GM21423 (cell line): Measurements from ENCODE around the gene PARN.

Experiments
- ATAC-seq: cut with Tn5 transposase; IDR thresholded peaks from one replicate; pipeline ENCODE4 v1.9.1; 2021; ENCODE audit warnings: mild to moderate bottlenecking, moderate library complexity; ENCODE audit not compliant: unreplicated experiment

Gene PARN

DNA sequence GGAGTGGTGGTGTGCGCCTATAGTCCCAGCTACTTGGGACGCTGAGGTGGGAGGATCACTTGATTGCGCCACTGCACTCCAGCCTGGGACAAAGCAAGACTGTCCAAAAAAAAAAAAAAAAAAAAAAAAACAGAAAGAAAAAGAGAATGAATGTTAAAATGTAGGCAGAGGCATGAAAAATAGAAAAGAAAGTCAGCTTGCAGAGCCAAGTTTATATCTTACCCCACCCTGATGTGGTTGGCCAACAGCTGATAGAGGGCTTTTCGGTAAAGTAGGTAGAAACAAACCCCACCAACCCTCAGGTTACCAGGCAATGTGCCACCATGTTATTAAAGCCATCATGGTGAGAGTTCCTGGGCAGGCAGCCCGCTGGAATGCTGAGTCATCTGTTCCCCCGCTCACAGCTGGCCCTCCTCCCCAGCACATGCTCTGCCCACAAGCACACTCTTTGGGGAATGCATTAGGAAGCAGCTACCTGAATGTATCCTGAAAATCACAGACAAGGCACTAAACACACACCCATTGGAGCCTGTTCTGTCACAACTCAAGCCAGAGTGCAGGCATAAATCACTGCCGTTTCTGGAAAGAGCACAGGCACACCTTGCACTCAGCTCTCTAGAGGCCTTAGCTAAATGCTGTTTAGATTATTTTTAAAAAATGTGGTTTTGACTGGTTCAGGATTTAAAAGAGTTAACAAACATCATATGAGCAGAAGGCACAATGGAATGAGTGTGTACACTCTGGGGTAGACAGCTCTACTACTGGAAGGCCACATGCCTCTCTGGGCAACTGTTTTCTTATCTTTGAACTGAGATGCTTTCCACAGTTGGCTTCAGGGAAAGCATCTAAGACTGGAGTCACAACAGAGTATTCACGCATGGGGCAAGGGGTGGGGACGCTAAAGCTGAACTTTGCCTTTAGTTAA, 128.5 kb downstream of the PARN start:
- no peak for ATAC-seq

GRCh38 chr16:14500791-14501190, 129.3 kb downstream of the PARN start:
- no peak for ATAC-seq

GRCh38 chr16:14499110-14499509, 130.9 kb downstream of the PARN start:
- no peak for ATAC-seq

GRCh38 chr16:14497245-14498082, 132.6 kb downstream of the PARN start:
- no peak for ATAC-seq

- no peak for ATAC-seq
Observed at GRCh38 chr16:14496786-14497185, 133.3 kb downstream of the PARN start.

DNA sequence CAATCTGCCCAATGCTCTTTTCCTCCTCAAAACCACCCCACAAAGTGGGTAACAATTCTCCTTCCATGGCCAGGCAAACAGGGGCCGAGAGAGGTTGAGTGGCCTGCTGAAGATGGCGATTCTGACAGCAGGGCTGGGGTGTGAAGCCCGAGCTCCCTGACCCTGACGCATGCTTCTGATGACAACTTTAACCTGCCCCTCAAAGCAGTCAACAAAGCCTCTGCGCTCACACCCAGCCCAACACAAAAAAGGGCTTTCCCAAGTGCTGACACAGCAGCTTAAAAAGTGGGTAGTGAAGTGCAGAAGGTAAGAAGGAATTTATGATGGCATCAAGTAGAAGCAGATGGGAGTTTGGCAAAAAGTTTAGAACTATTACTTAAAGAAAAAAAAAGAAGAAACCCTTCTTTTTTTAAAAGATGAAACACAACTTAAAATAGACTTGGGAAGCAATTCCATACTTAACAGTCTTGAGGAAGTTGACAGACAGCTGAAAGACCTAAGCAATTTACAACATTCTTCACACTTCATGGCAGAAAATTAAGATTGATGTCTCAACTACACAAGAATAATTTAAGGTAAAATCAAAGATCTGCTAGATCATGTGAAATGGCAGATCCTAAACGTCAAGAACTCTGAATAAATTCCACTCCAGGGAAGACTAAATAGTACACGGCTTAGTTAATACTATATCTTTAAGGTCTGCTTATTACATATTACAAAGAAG, 133.9 kb downstream of the PARN start:
- ATAC-seq, result no peak

DNA sequence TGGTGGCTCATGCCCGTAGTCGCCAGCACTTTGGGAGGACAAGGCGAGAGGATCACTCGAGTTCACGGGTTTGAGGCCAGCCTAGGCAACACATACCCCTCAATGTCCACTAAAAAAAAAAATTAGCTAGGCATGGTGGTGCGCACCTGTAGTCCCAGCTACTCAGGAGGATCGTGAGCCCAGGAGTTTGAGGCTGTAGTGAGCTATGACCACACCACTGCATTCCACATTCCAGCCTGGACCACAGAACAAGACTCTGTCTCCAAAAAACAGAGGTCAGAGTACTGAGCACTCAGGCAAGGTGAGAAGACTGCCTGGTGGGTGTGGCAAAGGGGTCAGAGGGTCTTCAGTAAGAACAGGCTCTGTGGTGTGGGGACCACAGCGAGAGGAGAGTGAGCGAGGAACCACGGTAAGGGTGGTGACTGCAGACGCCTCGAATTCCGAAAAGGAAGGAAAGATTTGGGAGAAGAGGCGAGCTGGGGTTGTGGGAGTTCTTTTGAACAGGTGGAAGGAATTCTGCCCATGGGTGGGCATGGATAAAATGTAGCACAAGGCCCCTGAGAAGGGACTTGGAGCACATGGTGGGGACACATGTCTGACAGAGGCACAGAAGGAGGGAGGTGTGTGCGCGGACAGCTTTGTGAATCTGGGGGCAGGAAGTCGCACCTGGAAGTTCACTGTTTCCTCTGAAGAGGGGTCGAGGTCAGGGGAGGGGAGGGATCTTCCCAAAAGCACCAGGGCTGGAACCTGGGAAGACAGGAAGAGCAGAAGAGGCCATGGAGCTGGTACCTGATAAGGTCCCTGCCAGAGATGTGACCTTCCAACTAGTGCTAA, 134.6 kb downstream of the PARN start:
- ATAC-seq, result no peak

- ATAC-seq, result no peak
Observed at GRCh38 chr16:14494396-14494966, 135.6 kb downstream of the PARN start.

DNA sequence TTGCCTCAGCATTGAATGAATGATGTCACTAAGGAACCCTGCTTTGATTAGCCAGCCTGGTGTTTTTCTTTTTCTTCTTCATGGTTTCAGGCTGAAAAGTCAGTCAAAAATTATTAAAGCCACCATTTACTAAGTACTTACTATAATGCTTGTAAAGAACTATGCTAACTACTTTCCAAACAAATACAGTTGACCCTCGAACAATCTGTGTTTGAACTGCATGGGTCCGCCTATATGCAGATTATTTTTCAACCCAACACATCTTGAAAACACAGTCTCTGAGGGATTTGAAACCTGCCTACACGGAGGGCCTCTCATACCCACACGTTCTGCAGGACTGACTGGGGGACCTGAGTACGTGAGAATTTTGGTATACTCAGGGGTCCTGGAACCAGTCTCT, 136.3 kb downstream of the PARN start:
- ATAC-seq, result no peak

DNA sequence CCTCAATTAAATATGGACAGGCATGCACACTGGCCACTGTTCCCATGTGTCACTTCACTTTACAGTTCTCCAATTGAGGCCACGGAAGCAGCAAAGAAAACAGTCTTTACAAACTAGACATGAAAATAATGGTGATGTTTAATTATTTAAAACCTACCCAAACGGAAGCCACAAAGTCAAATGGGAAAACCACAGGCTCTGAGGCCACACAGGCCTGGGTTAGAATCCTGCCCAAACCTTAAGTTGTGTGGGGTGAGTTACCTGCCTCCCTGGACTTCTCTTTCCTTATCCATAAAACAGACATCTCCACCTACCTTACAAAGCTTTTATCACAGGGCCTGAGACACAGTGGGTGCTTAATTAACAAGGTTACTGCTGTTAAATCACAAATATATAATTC, 137.4 kb downstream of the PARN start:
- no peak for ATAC-seq

DNA sequence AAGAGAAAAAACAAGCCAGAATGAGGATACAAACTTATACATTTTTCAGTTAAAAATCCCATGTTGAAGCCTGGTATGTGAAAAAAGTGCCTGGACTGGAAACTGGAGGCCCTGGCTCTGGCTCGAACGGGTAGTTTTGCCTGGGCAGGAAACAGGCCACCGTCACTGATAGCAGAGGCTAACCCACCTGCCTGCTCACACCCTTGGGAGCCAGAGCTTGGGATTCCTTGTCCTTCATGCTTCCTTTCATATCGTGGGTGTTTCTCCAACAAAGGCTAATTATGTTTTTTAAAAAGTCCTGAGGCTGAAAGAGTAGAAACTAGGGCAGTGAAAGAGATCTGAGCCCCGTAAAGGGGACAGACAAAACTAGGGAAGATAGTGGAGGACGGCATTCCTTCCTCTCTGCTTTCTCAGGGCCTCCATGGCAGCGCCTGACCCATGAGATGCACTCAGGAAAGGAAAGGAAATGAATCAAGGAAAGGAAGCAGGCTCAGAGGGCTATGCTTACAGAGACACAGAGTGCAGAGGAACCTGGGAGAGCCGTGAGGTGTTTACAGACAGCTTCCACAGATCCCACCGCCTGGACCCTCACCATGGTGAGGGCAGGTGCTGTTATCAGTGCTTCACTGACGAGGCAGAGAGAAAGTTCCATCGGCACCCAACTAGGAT, 138.1 kb downstream of the PARN start:
- ATAC-seq, result no peak

DNA sequence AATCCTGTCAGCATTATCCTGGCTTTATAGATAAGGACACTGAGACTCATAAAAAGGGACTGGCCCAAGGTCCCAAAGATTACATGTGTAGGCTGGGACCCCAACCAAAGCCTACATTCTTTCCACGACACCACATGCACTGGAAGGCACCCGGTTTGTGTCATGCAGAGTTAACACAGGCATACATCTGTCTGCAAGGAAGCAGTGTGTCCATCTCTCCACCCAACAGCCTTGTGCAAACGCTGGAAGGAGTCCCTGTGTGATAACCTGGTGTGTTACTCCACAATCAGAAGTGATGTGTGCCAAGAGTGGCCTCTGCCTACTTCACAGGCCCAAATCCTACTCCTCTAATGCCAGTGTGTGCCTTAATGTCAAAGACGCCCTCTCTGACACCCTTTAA, 139.8 kb downstream of the PARN start:
- no peak for ATAC-seq

GRCh38 chr16:14489460-14489859, 140.6 kb downstream of the PARN start:
- ATAC-seq, result no peak

GRCh38 chr16:14487579-14487978, 142.5 kb downstream of the PARN start:
- no peak for ATAC-seq

DNA sequence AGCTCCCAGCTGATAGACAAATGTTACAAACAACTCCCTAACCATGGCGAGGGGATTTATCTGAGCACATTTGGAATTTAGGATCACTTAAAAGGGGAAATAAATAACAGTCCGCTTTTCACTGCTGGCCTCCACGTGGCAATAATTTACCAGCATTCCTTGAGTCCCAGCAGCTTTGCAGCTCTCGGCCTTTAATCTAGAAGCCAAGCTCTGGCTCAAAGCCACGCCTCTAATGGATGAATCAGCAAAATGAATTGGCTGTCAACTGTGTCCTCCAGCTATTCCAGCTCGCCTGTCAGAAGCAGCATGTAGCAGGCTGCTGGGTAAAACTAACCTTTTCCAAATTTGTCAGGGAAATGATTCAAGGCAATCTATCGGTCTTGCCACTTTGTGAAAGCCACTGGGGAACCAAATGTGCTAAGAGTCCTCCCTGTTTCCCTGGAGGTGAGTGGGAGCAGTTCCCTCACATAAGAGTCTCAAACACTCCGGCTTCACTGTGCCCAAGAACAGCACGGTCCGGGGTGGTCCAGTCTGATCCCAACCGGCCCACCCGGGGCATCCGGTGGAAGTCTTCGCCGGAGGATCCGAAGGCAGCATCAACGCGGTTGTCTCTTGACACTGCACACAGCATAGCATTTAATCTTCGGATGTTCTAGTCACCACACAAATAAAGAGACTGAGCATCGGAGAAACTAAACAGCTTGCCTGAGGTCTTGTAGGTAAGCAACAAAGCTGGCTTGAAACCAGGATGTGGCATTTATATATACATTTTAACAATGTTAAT, 143.3 kb downstream of the PARN start:
- ATAC-seq, result no peak

- ATAC-seq, result no peak
Observed at GRCh38 chr16:14485811-14486519, 144.1 kb downstream of the PARN start.

GRCh38 chr16:14485121-14485551, 144.9 kb downstream of the PARN start:
- no peak for ATAC-seq

DNA sequence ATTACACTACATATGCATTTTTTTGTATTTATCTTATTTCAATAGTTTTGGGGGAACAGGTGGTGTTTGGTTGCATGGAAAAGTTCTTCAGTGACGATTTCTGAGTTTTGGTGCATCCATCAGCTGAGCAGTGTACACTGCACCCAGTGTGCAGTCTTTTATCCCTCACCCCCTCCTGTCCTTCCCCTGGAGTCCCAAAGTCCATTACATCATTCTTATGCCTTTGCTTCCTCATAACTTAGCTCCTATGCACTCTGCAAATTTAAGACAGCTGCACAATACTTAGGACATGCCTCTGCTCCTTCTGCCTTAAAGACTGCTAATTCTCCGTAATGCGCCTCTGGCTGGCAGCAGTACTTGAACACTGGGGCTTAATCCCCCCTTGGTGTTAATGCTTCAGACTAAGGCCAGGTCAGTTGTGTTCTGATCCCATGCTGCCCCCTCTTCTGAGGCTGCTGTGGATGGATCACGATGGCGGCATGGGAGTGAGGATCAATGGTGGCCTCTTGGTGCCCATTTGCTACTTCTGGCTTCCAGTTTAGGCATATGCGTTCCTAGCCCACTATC, 146.2 kb downstream of the PARN start:
- no peak for ATAC-seq
